Uterine smooth muscle cell (primary cell): ENCODE data around the gene UPF2. TPM values are rescaled to one million over a fixed set of nuclear protein-coding genes. Genes with fewer than 3 reads are reported as not detected.

Source experiments
- total RNA-seq: library from RNA; depleted of rRNA; stranded (reverse); fragments of >200 nt; gene quantifications from 2 replicates; pipeline ENCODE4 v1.2.3, GENCODE V29; 2014

Gene UPF2, protein sequence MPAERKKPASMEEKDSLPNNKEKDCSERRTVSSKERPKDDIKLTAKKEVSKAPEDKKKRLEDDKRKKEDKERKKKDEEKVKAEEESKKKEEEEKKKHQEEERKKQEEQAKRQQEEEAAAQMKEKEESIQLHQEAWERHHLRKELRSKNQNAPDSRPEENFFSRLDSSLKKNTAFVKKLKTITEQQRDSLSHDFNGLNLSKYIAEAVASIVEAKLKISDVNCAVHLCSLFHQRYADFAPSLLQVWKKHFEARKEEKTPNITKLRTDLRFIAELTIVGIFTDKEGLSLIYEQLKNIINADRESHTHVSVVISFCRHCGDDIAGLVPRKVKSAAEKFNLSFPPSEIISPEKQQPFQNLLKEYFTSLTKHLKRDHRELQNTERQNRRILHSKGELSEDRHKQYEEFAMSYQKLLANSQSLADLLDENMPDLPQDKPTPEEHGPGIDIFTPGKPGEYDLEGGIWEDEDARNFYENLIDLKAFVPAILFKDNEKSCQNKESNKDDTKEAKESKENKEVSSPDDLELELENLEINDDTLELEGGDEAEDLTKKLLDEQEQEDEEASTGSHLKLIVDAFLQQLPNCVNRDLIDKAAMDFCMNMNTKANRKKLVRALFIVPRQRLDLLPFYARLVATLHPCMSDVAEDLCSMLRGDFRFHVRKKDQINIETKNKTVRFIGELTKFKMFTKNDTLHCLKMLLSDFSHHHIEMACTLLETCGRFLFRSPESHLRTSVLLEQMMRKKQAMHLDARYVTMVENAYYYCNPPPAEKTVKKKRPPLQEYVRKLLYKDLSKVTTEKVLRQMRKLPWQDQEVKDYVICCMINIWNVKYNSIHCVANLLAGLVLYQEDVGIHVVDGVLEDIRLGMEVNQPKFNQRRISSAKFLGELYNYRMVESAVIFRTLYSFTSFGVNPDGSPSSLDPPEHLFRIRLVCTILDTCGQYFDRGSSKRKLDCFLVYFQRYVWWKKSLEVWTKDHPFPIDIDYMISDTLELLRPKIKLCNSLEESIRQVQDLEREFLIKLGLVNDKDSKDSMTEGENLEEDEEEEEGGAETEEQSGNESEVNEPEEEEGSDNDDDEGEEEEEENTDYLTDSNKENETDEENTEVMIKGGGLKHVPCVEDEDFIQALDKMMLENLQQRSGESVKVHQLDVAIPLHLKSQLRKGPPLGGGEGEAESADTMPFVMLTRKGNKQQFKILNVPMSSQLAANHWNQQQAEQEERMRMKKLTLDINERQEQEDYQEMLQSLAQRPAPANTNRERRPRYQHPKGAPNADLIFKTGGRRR
- 25.1 and 25.7 TPM in 2 replicates for total RNA-seq

DNA sequence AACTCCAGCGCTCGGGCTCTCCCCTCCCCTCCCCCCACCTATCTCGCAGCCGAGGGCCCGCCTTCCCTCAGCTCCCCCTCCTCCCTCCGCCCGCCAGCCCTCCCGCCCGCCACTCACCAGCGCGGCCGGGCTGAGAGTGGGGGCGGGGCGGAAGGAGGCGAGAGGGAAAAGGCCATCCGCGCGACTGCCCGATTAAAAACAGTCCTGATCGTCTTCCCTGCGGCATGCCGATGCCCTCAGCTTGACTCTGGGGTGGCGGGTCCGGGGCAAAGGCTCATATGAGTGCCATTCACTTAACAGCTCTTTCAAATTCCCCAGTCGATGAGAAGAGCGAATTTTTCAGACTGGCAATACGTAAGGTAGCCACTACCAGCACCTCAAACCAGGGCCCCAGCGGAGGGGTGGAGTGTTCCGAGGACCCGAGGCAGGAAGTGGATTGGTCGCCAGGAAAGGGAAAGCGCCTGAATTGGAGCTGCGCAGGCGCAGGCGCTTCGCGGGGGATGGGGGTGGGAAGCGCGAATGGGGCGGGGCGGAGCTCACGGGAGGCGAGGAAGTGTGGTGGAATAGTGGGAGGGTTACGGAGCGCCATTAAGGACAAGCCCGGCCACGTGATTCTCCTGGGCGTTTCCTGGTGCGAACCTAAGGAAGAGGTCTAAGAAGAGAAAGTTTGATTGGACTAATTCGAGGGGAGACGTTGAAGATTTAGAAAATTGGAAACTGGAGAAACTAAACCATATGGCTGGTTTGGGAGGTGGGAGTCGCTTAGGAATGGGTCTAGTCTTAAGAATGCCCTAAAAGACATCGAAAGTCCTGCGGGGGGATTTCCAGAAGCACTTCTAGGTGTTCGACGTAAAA is at the start of gene UPF2:
UPF2 (minus strand) TSS at position 13 of the 855 bp plus-strand sequence. CDS start 7,386 bp downstream, outside the sequence.

DNA sequence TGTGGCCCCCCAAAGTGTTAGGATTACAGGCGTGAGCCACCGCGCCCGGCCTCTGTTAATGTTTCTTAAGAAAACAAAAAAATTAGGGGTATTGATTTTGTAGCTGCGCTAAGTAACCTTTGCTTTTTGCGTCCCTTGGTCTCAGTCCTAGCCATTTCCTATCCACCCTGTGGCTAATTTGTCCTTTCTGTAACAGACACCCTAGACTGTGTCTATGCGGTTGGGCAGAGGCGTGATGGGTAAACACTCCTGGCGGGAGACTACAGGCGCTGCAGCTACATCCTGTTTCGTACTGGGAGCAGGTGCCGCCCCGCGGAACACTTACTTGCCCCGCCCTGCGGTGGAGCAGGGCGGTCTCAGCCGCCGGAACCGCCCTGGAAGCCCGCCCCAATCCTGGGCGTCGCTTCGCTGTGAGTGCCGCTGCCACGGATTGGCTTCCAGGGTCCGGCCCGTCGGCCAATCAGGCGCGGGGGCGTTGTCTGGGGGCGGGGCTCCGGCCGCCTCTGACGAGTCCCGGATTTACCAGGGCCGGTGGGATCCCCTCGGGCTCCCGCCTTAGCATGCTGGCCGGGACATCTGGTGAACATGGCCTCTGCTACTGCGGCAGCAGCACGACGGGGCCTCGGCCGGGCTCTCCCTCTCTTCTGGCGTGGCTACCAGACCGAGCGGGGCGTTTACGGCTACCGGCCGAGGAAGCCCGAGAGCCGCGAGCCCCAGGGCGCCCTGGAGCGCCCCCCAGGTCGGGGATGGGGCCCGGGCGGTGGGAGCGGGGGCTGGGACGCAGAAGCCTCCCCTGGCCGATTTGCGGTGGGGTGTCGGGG is 26.1 kb upstream of the UPF2 start, which contains the start of gene DHTKD1:
DHTKD1 (plus strand) TSS at position 506 of the 821 bp plus-strand sequence; CDS start at position 586, 80 bp downstream.

Other genes starting within 250 kb of the UPF2 start
- gene PROSER2, start 219.5 kb downstream of the UPF2 start, total RNA-seq: 0.44 and 1.6 TPM in 2 replicates
- gene DHTKD1, start 26.1 kb upstream of the UPF2 start, total RNA-seq: 26.7 and 28.7 TPM in 2 replicates
- gene SEC61A2, start 86.9 kb upstream of the UPF2 start, total RNA-seq: 11.5 and 17.9 TPM in 2 replicates
- 76.7 and 80.0 TPM in 2 replicates for gene NUDT5, start 153.1 kb upstream of the UPF2 start, total RNA-seq
- gene CDC123, start 153.4 kb upstream of the UPF2 start, total RNA-seq: 99.3 and 175 TPM in 2 replicates